Pancreas (tissue), 10 donors: ENCODE measurements around the gene MKRN2. TPM values are rescaled to one million over a fixed set of nuclear protein-coding genes. Genes with fewer than 3 reads are reported as not detected.
"Not testable (repeated sequence)": the region's sequence is repeated elsewhere in the genome, so short reads cannot be mapped to it uniquely, and the experiment has no call there.

Source experiments
- ATAC-seq, 4 donors: fragments of 200-7000 bp; cut with Tn5 transposase; one replicate each; pipeline versions ENCODE4 v1.8.0 to v1.9.1; 2020; ENCODE audit warnings: mild to moderate bottlenecking in 4 of 4, moderate library complexity in 4 of 4
- DNase-seq, 6 donors: peaks; one replicate each; pipeline ENCODE4 v3.0.0-alpha.2; 2020
- FAIRE-seq: peaks from 2 replicates; lab custom pipeline; 2012; peaks lifted over from hg19 to GRCh38; lab: Jason Lieb, UNC
- H3K27ac ChIP-seq, 4 donors: fragments of 200-600 bp; sonication (generic); 1 replicate in 3 of 4; 2 replicates in 1 of 4; pipeline versions ENCODE4 v1.5.0 to v1.8.0; 2020
- H3K27me3 ChIP-seq, 4 donors: fragments of 200-600 bp; one replicate each; pipeline ENCODE4 v1.8.0; 2021
- H3K36me3 ChIP-seq, 3 donors: fragments of 200-600 bp; sonication (generic) in 1 of 3; one replicate each; pipeline versions ENCODE4 v1.5.0 to v1.8.0; 2020 to 2021
- H3K4me1 ChIP-seq, 3 donors: fragments of 200-600 bp; one replicate each; pipeline ENCODE4 v1.8.0; 2021
- H3K4me3 ChIP-seq, 4 donors: fragments of 200-600 bp; sonication (generic) in 2 of 4; one replicate each; pipeline versions ENCODE4 v1.5.0 to v1.8.0; 2020 to 2021
- H3K9me3 ChIP-seq, 4 donors: fragments of 200-600 bp; one replicate each; pipeline ENCODE4 v1.8.0; 2021
- WGBS, 2 donors: extraction: QIAGEN DNeasy Blood & Tissue Kit; methylation state at CpG; one replicate each; pipeline ENCODE4 v1.1.7; 2013; 5-methylcytosine and 5-hydroxymethylcytosine counted together
- intact Hi-C, 3 donors: fragments of 100-400 bp; cut with DNase I; formaldehyde crosslinking; loops; one replicate each; pipeline versions ENCODE4 v1.11.1 to v1.14.2; 2022
- polyA plus RNA-seq, 2 donors: library from polyadenylated mRNA; stranded (reverse); fragments of 200-250 nt; gene quantifications; one replicate each; pipeline ENCODE4 v1.2.3, GENCODE V29; 2013
- total RNA-seq, 6 donors: library from RNA; stranded (reverse); fragmentation: NEBNext Ultra II Directional in 4 of 6; extraction: Animal tissue kit (Norgen Biotek cat#: 25700) in 4 of 6; gene quantifications; one replicate each; pipeline versions ENCODE4 v1.2.1 to v1.2.4, GENCODE V29; 2021 to 2023
- TF ChIP-seq, protein P1 (sequence below), 4 donors: fragments of 200-600 bp; sonication (generic) in 3 of 4; IDR thresholded peaks; one replicate each; pipeline versions ENCODE4 v1.5.0 to v1.8.0; 2021; ENCODE audit warnings: antibody characterized with exemption in 4 of 4
- donor health status: healthy with polysubstance abuse.
- donor health status: DM: no; HTN: no; CAD: no; lungs with moderate emphysema.
- donor health status: DM: no; HTN: no; CAD: no.
- donor health status: control.
- donor health status: control.
- donor health status: Bipolar disorder and iron deficiency.
- donor health status: DM: yes; HTN: yes; CAD: no.
- donor health status: DM: no; HTN: no; CAD: no.
- donor health status: DM: no; HTN: no; CAD: no.
- donor health status: DM: yes; HTN: yes; CAD: no.

The MKRN2 gene
- total and polyA plus RNA-seq, 8 donors = 8.5 to 17.0 (median 13.2) TPM

DNA sequence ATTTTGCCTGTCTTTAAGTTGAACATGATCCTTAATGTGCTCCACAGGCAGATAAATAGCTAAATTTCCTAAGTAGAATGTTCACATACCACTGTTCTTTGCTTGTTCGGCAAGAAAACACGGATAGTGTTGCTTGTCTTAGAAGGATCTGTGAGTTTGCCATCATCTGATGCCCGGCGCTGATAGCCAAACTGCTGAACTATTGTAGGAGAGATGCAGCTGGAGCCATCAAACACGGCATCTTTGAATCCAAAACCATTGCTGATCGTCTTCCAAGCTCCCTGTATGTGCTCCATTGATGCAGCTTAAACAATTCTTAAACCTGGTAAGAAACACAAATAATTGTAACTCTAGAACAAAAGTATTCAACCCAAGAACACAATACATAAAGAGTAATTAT, 61.5 kb downstream of the MKRN2 start:
- DNase-seq (no peak), ATAC-seq (no peak), FAIRE-seq (no peak)
- peaks cover 0 to 11% (median 0%) of the 10 kb centered on the region in 3 donors for H3K36me3 ChIP-seq
- H3K4me1 ChIP-seq = no peaks in the 10 kb centered on the region
- no peak overlapping the region for H3K27ac ChIP-seq
- WGBS, 2 donors = 92% methylated on average over 6 of the region's 6 CpGs
- H3K9me3 ChIP-seq = no peaks in the 10 kb centered on the region
- intact Hi-C loops = no loop called here
- no peak overlapping the region for H3K4me3 ChIP-seq
- TF ChIP-seq, protein P1, sequence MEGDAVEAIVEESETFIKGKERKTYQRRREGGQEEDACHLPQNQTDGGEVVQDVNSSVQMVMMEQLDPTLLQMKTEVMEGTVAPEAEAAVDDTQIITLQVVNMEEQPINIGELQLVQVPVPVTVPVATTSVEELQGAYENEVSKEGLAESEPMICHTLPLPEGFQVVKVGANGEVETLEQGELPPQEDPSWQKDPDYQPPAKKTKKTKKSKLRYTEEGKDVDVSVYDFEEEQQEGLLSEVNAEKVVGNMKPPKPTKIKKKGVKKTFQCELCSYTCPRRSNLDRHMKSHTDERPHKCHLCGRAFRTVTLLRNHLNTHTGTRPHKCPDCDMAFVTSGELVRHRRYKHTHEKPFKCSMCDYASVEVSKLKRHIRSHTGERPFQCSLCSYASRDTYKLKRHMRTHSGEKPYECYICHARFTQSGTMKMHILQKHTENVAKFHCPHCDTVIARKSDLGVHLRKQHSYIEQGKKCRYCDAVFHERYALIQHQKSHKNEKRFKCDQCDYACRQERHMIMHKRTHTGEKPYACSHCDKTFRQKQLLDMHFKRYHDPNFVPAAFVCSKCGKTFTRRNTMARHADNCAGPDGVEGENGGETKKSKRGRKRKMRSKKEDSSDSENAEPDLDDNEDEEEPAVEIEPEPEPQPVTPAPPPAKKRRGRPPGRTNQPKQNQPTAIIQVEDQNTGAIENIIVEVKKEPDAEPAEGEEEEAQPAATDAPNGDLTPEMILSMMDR (IDR thresholded peaks at IDR 0.05) = no peak
- H3K27me3 ChIP-seq = no peaks in the 10 kb centered on the region

DNA sequence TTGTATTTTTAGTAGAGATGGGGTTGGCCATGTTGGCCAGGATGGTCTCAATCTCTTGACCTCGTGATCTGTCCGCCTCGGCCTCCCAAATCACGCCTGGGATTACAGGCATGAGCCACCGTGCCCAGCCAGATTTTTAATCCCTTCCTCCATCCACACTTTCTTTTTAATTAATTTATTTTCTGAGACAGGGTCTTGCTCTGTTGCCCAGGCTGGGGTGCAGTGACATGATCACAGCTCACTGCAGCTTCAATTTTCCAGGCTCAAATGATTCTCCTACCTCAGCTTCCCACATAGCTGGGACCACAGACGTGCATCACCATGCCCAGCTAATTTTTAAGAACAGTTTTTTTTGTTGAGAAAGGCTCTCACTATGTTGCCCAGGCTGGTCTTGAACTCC, 63.4 kb downstream of the MKRN2 start:
- no peaks in the 10 kb centered on the region for H3K4me1 ChIP-seq
- no peak overlapping the region for H3K27ac ChIP-seq
- no peak overlapping the region for H3K4me3 ChIP-seq
- ATAC-seq = no peak
- no peak for DNase-seq
- FAIRE-seq = no peak
- H3K9me3 ChIP-seq = no peaks in the 10 kb centered on the region
- peaks cover 0 to 11% (median 0%) of the 10 kb centered on the region in 3 donors for H3K36me3 ChIP-seq
- TF ChIP-seq, protein P1 (IDR thresholded peaks at IDR 0.05) = no peak
- WGBS, 2 donors = 95 to 96% methylated on average over 6 of the region's 6 CpGs
- intact Hi-C loops = no loop called here
- H3K27me3 ChIP-seq = no peaks in the 10 kb centered on the region

DNA sequence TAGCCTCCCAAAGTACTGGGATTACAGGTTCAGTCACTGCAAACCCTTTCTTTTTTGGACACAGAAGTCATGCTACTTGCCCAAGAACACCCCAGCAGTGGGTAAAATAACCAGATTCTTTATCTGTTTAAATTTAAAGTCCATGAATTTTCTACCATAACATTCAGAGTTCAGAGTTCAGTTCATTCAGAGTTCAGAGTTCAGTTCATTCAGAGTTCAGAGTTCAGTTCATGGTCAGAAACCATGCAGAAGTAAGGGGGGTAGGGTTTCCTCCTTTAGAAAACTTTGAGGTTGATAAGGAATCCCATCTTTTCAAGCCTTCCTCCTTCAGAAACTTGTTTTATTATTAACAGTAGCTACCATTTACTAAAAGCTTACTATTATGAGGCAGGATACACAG, 63.8 kb downstream of the MKRN2 start:
- Histone ChIP-seq H3K36me3 (peaks cover 0 to 7% (median 0%) of the 10 kb centered on the region in 3 donors), H3K27me3 (no peaks in the 10 kb centered on the region), H3K4me3 (no peak overlapping the region), H3K27ac (no peak overlapping the region), H3K9me3 (no peaks in the 10 kb centered on the region), H3K4me1 (peaks cover 0 to 2% (median 0%) of the 10 kb centered on the region in 3 donors)
- DNase-seq = no peak
- intact Hi-C loops = no loop called here
- no peak for FAIRE-seq
- ATAC-seq = no peak
- TF ChIP-seq, protein P1 (IDR thresholded peaks at IDR 0.05) = no peak

DNA sequence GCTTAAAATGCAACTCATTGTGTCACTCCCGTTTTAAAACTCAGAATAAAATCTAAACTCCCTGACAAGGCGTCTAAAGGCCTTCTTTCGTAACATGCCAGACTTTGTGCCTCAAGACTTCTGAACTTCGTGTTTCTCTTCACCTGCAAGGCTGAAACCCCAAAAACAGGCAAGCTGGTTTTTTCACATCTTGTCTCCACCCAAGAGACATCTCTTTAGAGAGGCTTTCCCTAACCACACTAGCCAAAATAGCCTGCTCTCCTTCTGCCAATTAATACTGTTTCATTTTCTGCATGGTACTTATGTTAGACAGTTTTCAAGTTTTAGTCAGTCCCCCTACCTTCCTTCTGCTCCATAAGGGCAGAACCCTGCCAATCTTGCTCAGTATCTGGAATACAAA, 65.4 kb downstream of the MKRN2 start:
- intact Hi-C loops = no loop called here
- DNase-seq = no peak
- Histone ChIP-seq H3K9me3 (no peaks in the 10 kb centered on the region), H3K4me1 (peaks cover 5 to 16% (median 11%) of the 10 kb centered on the region in 3 donors), H3K4me3 (no peak overlapping the region), H3K27ac (no peak overlapping the region), H3K27me3 (no peaks in the 10 kb centered on the region), H3K36me3 (no peaks in the 10 kb centered on the region)
- no peak for FAIRE-seq
- 65 to 69% methylated on average over 4 of the region's 4 CpGs for WGBS, 2 donors
- no peak for ATAC-seq
- TF ChIP-seq, protein P1 (IDR thresholded peaks at IDR 0.05) = no peak

DNA sequence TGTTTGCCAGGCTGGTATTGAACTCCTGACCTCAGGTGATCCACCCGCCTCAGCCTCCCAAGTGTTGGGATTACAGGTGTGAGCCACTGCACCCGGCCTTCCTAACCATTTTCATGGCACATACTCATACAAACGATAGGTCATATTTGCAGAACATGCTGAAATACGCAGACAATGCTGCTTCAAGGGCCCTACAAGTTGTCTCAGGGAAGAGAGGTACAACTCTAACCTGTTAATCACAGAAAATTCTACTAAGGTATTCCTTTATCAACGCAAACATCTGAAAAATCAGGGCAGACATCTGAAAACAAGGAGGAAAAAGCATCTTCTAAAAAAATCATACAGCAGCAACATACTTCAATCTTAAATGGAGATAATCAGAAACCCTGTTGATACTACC, 67.2 kb downstream of the MKRN2 start:
- peaks cover 5 to 24% (median 14%) of the 10 kb centered on the region in 3 donors for H3K4me1 ChIP-seq
- H3K4me3 ChIP-seq = no peak overlapping the region
- ATAC-seq = no peak
- TF ChIP-seq, protein P1 (IDR thresholded peaks at IDR 0.05) = no peak
- no peaks in the 10 kb centered on the region for H3K9me3 ChIP-seq
- no peaks in the 10 kb centered on the region for H3K27me3 ChIP-seq
- no peak overlapping the region for H3K27ac ChIP-seq
- WGBS, 2 donors = 67 to 73% methylated on average over 5 of the region's 5 CpGs
- intact Hi-C loops = no loop called here
- no peak for FAIRE-seq
- H3K36me3 ChIP-seq = no peaks in the 10 kb centered on the region
- DNase-seq = no peak

DNA sequence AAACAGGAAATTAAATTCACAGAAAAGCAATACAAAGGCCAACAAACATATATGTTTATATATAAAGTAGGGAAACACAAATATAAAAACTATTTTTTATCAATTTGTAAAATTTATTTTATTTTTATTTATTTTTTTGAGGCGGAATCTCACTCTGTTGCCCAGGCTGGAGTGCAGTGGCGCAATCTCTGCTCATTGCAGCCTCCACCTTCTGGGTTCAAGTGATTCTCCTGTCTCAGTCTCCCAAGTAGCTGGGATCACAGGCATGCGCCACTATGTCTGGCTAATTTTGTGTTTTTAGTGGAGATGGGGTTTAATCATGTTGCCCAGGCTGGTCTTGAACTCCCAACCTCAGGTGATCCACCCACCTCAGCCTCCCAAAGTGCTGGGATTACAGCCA, 68.1 kb downstream of the MKRN2 start:
- peaks cover 14 to 29% (median 23%) of the 10 kb centered on the region in 3 donors for H3K4me1 ChIP-seq
- H3K9me3 ChIP-seq, ATAC-seq, H3K27me3 ChIP-seq, FAIRE-seq, H3K36me3 ChIP-seq, H3K4me3 ChIP-seq, intact Hi-C loops, DNase-seq: not testable (repeated sequence)
- peak overlapping the region in 2 of 4 donors; percentile 40 to 62 for H3K27ac ChIP-seq
- 92 to 100% methylated on average over 3 of the region's 3 CpGs for WGBS, 2 donors
